Activated CD4-positive, alpha-beta T cell treated with anti-CD3 and anti-CD28 coated beads, Interleukin-2, Interleukin-6, amounts not matched to agents 100 ng/mL and 50 ng/mL, durations not matched to agents 16 hours and 8 hours (primary cell): ENCODE data around the gene KXD1.

Experiments
- DNase-seq: peaks from one replicate; pipeline ENCODE4 v3.0.0-alpha.2; 2020

Gene KXD1

DNA sequence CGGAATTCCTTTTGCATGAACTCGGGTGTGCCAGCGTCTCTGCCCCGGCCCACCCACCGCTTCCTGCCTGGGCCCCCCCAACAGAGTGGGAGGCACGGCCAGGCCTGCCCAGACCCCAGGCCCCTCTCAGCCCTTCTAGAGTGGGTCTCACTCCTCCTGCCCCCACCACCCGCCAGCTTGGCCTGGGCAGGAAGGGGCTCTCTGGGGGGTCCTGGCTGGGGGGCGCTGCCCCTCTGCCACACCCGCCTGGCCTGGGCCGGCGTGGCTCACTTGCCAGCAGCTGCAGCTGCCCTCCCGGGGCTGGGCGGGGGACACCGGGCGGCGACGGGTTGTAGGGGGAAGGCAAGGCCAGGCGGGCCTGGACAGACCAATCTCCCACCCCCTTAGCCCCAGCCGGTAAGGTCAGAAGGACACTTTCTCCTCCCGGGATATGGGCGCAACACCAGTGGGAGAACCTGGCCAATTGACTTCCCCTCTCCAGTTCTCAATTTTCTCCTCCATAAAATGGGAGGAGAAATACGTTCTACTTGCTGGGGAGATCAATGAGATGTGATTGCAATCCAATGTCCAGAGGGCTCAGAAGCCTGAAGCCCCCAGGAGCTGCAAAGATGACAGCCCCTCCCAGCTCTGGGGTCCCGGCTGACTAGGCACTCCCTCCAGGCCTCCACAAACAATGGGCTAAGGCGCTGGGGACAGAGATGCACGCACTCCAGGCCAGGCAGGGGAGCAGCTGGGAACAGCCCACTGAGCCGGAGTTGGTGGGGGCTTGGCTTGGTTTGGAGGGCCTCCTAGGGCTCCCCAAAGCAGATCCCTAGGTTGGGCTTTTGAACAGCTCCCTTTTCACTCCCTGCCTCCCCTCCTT, 46.5 kb downstream of the KXD1 start:
- no peak for DNase-seq

DNA sequence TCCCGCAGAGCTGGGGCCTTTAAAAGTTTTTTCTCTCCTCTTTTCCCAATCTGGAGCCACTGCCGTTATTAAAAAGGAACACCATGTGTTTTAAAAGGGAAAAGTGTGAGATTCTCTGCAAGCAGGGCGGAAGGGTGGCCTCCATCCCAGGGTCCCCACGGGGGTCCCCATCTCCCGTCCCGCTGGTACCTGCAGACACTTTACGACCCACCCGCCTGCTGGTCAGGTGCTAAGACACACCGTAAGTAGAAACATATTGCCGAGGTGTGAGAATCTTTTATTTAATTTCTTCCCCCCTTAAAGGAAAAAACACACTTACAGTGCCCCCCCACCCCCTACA, 47.1 kb downstream of the KXD1 start:
- DNase-seq, result no peak

DNA sequence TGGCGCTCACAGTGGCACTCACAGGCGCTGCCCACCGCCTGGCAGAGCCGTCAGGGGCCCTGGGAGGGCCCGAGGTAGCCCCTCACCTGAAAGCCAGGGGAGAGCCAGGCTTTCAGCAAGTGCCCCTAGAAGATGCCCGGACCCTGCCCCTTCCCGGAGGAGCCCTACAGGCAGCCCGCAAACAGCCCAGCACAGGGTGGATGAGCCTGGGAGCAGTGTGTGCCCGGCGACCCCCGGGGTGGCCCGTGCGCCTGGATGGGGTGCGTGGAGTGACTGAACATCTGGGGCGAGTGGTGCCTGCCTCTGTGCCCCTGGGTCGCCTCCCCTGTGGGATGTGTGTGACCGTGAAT, 47.5 kb downstream of the KXD1 start:
- no peak for DNase-seq

DNA sequence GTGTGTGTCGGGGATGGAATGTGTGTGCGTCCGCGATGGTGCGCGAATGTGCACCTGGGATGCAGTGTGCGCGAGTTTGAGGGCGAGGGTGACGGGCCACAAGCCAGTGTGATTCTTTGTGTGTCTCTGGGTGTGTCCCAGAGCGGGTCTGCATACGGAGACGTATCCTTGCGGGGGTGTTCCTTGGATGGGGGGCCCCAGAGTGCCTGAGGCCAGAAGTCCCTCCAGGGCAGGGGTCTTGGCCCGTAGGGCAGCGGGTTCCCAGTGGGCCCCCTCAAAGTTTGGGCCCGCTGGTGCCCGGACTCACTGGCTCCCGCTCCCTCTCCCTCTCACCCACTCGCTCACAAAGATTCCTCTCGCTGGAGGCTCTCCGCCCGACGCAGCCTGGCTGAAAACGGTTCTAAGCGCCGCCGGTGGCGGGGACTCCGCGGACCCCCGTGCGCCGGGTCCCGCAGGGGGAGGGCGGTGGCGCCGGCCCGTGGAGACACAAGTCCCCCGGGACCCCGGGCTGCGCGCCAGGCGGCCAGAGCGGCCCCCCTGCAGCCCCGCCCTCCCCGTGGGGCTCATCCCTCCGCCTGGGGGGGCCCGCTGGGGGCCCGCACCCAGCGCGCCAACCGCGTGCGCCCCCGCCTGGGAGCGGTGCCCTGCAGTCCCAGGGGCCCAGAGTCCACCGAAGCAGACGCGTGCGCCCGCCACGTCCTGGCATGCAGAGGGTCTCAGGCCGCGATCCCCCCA, 48.0 kb downstream of the KXD1 start:
- no peak for DNase-seq

DNA sequence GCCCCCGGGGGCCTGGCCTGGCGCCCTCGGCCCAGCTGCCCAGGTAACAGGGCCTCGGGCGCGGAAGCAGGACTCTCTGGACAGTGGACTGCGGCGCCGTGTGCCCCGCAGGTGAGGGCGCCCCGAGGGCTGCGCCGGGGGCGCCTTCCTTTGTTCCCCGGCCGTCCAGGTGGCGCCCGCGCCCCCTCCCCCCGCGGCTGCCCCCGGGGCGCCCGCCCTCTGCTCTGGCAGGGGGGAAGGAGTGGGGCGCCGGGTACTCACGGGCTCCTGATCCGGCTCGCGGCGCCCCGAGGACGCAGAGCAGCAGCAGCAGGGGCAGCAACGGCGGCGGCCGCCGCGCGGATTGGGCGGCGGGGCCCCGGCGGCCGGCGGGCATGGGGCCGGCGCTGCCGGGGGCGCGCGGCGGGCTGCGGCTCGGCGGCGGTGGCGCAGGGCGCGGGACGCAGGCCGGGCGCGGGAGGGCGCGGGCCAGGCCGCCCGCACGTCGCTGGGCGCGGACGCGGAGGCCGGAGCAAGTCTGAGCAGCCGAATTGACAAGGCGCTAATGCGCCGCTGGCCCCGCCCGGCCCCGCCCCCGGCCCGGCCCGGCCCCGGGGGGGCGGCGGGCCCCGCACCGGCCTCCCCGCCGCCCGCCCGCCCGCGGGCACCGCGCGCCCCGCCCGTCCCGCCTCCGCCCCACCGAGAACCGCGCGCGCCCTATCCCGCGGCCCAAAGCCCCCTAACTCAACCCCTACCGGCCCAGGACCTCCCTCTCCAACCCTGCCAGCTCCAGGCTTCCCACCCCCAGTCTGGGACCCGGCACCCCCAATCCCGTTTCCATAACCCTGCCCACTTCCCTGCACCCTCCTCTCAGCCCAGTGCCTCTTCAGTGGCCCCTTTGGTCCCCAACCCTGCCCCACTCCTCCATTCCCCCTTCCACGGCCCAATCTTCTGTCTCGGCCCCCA, 48.9 kb downstream of the KXD1 start, which contains the start of gene CRLF1:
CRLF1 (minus strand) TSS at position 519 of the 945 bp plus-strand sequence; CDS start at position 376, 143 bp downstream.
- DNase-seq, result no peak

DNA sequence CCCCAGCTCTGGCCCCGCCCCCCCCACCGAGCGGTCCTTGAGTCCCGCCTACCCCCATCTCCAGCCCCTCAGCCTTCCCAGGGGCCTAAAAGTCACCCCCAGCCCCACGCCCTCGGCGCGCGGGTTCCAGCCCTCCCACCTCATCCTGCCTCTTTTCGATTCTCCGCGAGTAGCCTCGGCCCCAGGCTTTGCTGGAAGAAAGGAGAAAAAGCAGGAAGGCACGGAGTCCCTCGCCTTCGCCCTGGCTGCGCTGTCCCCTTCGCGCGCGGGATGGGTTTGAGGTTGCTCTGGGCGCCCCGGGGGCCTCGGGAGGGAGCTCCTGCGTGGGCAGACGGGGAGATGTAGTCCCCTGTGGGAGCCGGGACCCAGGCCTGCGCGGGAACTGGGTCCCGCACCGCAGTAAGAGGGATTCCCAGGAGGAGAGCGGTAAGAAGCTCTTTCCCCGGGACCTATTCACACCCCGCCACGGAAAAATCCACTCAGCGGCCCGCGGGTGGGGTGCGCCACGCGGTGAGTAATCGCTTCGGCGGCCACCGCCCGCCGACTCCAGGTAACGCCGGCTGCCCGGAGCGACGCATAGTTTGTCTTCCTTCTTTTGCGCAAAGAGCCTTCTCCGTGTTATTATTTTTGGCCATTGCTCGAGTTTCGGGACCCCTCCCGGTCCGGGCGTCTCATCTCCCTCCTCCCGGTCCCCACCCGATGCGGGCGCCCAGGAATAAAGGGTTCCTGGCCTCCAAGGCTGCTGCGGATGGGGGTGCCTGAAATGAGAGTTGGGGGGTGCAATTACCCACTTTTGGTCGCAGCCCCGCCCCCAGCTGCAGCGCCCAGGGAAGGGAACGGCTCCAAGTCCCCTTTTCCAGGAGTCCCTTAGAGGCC, 49.8 kb downstream of the KXD1 start:
- no peak for DNase-seq

DNA sequence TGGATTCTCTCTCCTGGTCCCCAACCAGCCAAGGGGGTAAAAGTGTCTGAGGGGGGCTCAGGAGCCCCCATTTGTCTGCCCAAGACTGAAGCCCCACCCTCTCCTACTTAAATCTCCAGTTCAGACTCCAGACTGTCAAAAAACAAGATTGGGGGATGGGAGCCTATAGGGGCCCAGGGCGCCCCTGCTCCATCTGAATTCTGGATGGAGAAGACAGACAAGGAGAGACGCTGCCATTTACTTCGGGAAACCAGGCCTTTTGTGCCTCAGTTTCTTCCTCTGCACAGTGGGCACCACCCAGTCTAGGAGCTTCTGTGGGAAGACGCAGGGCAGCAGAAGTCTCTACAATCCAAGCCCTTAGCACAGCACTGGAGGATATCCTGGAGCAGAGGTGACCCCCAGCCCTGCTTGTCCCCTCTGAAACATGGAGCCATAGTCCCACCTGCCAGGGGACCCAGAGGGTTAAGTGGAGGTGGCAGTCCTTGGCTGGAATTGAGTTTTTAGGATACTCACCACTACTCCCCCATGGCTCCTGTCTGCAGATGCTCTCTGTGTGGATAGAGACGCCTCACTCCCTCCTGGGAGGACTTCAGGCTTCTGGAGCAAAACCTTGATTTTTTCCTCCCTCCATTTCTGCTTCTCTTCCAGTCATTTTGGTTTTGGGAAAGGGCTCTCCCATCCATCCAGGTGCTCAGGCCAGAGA, 50.6 kb downstream of the KXD1 start:
- no peak for DNase-seq

DNA sequence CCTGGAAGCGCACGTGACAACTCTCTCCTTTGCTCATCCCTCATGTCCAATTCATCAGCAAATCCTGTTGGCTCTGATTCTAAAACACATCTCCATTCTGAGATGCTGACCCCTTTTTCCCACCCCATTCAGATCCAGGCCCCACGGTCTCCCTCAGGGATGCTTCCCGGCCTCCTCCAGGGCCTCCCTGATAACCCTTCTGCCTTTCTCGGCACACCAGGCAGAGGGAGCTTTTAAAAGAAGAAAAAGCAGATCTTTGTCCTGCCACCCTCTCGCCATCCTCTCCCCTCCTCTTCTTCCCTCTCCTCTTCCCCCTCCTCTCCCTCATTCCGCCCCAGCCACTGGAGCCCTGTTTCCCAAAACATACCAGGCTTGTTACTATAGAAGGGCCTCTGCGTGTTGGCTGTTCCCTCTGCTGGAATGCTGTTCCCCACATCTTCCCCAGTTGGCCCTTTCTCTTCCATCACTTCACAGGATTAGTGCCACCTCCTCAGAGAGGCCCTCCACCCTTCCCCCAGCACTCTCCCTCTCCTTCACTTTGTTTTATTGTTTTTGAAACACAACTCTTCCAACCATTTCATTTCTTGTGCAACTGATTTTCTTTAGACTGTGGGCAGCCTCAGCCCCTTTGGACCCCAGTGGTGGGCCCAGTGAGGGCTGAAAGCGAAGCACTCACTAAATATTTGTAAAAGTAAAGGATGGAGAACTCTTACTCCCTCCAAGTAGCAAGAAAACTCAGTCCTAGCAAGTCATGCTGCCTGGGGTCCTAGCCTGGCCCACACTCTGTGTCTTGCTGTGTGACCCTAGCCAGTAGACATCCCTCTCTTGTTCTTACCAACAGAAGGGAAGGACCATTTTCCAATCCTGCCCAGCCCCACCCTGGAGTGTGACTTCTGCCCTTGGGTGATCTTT, 51.4 kb downstream of the KXD1 start:
- DNase-seq, result no peak

DNA sequence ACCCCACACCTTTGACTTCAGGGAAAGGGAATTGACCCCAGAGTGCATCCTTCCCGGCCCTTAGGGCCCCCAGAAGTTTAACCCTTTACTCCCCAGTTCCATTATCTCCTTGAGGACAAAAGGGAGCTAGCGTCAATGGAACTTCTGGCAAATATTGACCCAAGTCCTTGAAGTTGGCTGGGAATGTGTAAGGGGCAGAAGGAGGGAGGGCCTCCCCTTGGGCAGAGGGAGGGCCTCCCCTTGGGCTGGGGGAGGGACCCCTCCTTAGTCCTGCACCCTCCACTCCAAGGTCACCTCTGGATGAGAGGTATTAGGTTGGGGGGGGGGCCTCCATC, 52.0 kb downstream of the KXD1 start:
- no peak for DNase-seq

DNA sequence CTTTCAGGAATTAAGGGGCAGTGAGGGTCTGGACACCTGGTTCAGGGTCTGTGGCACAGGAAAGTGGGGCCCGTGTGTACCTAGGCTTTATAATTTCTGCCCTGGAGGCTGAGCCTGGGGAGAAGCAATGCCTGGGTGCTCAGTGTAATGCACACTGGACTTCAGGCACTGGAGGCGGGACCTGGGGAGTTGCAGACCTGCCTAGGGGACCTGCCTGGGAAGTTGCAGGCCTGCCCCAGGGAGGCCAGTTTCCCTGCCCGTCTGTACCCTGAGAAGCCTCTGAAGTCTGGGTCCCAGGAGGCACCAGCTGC, 52.5 kb downstream of the KXD1 start:
- no peak for DNase-seq

DNA sequence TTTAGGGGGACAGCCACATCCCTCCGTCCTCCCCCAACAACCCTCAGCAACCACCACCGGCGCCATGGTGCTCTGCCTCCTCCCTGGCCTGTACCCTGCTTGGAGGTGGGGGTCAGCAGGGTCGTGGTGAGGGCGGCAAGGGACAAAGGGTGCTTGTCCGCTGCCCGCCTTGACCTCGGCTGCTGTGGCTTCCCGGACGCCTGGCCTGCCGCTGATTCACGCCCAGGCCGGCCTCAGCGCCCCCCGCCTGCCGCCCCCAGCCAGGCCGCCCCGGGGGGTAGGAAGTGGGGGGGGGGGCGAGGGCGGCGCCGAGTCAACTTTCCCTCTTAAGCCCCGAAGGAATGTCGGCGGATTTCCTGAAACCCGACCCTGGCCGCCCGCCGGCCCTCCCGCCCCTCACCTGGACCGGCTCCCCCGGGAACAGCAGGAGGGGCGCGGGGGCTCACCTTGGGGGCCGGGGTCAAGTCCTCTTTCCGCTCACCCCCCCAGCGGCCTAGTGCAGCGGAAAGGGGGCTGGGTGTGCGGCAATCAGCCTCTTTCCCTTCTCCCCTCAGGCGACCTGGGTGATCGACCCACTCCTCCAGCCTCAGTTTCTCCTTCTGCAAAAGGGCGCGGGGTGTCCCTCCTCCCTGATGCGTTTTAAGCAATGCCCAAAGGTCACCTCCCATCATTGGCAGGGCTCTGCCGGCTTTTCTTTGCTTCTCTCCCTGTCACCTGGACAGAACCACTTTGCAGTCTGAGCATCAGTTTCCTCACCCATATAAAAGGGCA, 53.1 kb downstream of the KXD1 start:
- DNase-seq, result no peak

DNA sequence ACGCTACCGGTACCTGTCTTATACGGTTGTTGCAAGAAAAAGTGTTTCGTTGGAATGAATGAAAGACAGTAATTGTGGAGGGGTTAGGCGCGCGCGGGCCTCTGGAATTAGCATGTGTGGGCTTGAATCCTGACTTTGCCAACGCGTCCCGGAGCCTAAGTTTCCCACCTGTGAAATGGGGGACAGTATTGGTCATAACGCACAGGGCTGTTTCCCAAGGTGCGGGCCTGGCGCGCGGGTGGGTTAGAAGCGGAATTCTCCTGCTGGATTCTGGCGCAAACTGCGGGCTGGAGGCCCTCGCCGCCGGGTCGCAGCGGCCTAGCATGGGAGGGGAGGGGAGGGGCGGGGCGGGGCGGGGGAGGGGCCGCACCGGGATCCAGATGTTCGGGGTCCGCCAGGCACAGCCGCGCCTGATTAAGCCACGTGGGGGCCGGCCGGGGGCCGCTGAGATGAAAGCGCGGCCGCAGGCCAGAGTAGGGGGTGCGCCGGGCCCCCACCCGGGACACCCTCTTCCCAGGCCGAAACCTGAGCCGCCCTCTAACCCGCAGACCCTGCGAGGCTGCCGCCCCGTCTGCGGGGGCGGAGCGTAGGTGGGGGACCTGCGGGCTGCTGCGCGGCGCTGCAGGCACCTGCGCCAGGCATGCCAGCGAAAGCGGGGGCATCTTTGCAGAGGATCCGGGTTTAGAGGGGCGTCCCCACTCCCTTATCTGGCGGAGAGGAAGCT, 53.8 kb downstream of the KXD1 start:
- DNase-seq, result no peak

DNA sequence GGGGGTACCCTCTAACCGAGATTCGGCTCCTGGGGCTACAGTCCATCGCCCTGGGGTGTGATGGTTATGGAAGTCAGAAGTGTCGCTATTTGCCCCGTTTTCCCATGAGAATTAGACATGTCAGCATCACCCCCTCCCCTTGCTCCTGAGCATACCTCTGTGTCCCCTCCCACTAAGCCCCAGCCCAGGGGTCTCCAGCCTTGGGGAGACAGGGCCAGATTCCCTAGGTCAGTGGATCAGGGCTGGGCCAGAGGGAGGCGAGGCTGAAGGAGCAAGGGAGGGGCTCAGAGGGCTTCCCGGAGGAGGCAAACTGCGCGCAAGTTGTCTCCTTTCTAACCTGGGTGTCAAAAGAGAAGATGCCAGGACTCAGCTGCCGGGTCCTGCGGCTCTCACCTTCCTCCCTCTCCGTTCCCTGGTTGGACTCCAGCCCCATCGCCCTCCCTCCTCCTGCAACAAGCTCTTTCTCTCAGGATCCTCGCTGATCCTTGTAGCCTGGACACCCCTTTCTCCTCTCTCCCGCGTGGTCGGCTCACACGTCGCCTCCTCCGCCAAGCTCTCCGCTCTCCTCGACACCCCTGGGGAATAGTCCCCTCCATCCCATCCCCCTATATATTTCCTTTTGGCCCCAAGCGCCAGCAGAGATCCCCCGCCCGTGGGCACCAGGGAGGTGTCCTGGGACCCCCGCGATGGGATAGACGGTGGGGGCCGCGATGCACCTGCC, 54.5 kb downstream of the KXD1 start:
- DNase-seq, result no peak

DNA sequence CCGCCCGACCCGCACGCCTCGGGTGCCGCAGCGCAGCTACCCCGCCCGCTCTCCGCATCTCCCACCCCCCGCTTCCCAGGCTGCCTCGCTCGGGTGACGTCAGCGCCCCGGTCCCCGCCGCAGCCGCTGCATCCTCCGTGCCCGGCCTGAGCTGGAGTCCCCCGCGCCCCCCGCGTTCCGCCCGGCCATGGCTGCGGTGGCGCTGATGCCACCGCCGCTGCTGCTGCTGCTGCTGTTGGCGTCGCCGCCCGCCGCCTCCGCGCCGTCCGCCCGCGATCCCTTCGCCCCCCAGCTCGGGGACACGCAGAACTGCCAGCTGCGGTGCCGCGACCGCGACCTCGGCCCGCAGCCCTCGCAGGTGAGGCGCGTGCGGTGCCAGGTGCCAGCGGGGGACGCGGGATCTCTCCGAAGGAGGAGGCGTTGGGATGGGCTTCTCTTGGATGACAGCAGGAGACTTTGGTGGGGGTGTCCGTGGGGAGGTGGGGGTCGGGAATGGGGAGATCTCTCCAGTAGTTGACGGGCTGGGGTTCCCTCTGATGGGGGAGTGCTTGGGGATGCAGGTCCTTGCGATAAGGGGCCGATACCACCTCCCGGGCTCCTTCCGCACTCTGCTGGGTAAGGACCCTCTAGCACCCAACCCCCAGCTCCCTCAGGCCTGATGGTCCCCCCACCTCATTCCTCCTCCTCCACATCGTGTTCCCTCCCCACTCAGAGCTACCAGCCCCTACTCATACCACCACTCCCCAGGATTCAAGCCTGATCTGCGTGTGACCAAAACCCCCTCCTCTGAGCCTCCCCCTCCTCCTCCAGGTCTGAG, 55.3 kb downstream of the KXD1 start, which contains the start of gene TMEM59L:
TMEM59L (plus strand) TSS at position 99 of the 817 bp plus-strand sequence; CDS start at position 188, 89 bp downstream.
- no peak for DNase-seq

DNA sequence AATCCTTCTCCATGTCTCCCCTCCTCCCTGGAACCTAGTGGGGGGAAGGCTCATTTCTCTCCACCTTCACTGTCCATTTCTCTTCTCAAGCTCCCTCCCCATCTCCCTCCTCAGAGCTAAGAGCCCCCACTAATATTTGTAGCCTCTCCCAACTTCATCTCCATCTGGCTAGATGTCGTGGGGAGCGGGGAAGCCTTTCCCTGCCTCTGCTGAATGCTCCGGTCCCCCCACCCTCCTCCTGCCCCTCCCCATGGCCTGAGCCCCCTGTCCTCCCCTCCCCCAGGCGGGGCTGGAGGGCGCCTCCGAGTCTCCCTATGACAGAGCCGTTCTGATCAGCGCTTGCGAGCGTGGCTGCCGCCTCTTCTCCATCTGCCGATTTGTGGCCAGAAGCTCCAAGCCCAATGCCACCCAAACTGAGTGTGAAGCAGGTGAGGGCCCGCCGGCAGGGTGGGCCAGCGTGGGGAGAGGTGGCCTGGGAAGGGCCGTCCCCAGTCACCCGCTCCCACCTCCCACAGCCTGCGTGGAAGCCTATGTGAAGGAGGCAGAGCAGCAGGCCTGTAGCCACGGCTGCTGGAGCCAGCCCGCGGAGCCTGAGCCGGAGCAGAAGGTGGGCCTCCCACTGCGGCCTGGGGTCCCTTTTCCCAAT, 56.0 kb downstream of the KXD1 start:
- DNase-seq, result no peak

DNA sequence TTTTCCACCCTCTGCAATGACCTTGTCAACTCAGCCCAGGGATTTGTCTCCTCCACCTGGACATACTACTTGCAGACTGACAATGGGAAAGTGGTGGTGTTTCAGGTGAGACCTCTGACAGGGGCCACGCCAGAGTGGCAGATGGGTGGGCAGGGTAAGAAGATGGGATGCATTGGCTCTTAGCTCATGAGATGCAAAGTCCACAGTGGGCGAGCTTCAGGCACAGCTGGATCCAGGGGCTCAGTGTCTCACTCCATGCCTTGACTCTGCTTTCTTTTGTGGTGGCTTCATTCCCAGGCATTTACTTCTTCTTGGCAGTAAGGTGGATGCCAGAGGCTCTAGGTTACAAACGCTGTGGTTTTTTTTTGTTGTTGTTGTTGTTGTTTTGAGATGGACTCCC, 58.4 kb downstream of the KXD1 start:
- no peak for DNase-seq

DNA sequence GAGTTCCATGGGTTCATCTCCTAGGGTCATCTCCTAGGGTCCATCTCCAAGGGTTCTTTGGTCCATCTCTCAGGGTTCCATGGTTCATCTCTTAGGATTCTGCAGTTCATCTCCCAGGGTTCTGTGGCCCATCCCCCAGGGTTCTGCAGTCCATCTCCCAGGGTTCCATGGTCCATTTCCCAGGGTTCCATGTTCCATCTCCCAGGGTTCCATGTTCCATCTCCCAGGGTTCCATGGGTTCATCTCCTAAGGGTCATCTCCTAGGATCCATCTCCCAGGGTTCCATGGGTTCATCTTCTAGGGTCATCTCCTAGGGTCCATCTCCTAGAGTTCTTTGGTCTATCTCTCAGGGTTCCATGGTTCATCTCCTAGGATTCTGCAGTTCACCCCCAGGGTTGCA, 59.9 kb downstream of the KXD1 start:
- DNase-seq, result no peak
